DMS 273 treated with DMSO at 0.1 percent for 48 hours (cell line): Measurements from ENCODE around the gene ZNF608.

Experiments used
- DNase-seq: peaks from one replicate; lab custom pipeline; 2025; lab: John Stamatoyannopoulos, UW

Gene ZNF608, protein sequence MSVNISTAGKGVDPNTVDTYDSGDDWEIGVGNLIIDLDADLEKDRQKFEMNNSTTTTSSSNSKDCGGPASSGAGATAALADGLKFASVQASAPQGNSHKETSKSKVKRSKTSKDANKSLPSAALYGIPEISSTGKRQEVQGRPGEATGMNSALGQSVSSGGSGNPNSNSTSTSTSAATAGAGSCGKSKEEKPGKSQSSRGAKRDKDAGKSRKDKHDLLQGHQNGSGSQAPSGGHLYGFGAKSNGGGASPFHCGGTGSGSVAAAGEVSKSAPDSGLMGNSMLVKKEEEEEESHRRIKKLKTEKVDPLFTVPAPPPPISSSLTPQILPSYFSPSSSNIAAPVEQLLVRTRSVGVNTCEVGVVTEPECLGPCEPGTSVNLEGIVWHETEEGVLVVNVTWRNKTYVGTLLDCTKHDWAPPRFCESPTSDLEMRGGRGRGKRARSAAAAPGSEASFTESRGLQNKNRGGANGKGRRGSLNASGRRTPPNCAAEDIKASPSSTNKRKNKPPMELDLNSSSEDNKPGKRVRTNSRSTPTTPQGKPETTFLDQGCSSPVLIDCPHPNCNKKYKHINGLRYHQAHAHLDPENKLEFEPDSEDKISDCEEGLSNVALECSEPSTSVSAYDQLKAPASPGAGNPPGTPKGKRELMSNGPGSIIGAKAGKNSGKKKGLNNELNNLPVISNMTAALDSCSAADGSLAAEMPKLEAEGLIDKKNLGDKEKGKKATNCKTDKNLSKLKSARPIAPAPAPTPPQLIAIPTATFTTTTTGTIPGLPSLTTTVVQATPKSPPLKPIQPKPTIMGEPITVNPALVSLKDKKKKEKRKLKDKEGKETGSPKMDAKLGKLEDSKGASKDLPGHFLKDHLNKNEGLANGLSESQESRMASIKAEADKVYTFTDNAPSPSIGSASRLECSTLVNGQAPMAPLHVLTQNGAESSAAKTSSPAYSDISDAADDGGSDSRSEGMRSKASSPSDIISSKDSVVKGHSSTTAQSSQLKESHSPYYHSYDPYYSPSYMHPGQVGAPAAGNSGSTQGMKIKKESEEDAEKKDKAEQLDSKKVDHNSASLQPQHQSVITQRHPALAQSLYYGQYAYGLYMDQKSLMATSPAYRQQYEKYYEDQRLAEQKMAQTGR (N-terminal part only)

DNA sequence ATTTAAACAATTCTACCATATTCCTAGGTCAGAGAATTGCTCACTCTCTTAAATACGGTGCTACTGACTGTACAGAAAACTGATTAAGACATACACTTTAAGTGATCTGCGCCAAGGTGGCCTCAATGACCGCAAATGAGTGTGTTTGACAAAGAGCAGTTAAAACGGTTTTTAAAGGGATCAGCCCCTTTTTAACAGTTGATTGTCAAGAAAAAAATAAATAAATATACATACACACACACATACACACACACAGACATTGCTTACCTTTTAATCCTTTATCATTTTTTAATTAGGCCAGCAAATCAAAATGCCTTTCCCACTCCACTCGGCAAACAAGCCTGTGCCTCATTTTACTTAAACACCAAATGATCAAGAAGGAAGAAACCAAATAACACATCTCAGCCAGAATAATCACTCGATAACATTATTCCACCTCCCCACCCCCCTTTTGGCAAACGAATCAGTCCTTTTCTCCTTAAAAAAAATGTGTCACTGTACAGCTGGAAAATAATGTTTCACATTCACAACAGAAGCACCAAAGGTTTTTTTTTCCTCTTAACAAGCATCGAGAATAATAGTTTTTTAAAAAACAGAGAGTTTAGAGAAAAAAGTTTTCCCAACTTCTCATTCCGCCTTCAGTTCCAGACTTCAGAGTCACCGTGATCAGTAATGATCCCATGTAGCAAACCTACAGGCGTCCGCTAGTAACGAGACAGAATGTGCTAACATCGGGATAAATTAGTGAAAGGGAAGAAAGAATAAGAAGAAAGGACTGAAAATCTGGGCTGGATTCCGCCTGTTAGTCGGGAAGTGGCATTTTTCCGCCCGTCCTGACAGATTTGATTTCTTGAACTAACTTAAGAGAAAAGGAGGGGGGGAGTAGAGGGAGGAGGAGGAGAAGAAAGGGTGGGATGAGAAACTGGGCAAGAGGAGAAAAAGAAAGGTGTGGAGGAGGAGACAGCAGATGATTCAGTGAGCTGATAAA, at the start of gene ZNF608:
ZNF608 (minus strand) TSS at position 712 of the 988 bp plus-strand sequence. CDS start 1,650 bp downstream, outside the sequence.
- peak; percentile 71 for DNase-seq

DNA sequence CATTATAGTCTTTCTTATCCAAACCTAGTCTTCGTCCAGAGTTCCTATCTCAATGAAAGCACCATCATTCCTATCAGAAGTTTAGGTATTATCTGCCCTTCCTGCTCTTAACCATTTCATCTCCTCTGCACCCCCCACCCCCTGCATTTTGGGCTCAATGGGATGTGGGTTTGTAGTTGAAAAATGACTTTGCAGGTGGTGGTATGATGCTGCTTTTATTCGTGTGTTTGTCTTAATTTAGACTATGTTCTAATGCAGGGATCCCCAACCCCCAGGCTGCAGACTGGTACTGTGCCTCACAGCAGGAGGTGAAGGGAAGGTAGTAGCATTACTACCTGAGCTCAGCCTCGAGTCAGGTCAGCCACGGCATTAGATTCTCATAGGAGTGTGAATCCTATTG, 49.4 kb upstream of the ZNF608 start:
- DNase-seq = no peak

DNA sequence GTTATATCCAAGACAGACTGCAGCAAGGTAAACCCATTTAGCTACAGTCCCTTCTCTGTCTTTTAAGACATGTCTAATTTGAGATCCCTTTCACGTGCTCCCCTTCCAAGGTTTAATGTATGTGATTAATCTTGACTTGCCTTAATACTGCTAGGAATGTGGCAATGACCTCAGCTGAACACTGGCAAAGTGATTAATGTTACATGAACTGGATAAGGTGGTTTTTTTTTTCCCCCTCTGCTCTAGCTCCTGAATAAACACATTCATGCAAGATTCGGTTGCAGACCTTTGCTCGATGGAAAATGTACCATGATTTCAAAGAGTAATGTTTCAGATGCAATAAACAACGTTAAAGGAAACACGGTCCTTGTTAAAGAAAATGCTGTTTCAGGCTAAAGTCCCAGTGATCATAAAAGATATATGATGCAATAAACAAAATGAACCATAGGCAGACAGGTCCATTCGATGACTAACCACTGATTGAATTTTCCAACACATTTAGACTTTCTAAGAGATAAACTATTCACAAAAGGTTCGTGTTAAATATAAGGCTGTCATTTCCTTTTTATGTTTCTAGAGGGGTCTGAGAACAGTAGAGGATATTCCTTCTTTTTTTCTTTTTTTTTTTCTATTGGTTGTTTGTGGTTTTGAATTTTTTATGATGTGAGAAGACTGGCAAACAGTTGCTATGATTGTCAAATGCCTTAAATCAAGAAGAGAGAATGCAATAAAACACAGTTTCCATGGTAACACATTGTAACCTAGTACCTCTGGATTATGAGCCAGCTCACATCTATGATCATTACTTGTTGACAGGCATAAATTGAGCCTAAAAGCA, 44.7 kb upstream of the ZNF608 start:
- DNase-seq = no peak

DNA sequence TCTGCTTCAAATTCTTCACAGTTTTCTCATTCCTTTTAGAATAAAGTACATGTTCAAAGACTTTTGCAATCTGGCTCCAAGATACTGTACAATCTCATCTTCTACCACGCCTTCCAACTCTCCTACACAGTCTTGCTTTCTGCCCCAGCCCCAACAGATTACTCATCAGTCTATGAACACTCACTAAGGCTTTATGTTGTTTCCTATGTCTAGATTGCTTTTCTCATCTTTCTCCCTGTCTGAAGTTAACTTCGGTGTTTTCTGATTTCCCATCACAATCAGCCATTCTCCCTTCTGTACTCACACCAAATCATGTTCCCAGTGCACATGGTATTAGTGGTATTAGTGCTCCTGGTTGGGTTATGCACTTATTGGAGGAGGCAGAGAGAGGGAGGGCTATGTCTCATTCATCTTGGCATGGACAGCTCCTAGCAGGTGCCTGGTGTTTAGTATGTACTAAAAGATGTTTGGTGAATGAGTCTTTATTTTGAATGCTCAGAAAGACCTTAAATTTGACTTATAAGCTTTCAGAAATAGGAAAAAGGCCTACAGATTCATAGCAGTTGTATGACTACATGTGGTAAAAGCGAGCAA, 44.0 kb upstream of the ZNF608 start:
- no peak for DNase-seq

DNA sequence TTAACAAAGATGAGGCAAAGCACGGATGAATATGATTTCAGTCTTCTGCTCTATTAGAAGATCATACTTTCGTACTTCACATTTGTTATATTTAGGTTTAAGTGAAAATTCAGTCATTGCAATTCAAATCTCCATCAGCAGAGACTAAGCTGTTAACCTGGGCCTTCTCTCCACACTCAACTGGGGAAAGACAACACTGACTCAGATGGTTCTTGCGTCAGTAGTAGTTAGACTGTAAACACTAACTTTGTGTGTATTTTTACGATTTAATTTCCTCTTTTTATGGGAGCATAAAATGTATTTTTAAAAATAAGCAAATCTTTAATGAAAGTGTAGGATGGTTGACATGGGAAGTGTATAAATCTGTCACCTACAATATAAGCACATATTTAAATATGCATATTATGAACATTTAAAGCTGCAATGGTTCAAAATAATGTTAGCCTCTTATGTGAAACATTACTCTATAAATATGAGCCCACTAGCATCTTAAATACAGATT, 42.7 kb upstream of the ZNF608 start:
- DNase-seq = no peak

DNA sequence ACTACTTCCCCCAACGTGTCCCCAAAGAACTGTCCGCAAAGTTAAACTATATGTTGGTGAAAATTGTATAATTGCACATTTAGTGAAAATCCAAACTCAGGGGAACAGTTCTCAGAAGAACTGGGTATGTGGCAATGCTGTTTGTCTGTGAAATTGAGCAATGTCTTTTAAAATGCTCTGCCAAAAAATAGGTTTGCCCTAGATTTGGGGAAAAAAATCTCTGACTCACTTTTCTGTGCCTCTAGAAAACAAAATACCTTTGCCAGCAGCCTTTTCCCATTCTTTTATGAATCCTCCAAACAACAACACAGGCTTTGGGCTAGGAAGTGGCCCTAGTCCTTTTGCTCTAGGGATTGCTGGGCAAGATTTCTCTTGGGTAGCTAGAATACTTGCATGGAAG, 37.4 kb upstream of the ZNF608 start:
- DNase-seq = no peak

DNA sequence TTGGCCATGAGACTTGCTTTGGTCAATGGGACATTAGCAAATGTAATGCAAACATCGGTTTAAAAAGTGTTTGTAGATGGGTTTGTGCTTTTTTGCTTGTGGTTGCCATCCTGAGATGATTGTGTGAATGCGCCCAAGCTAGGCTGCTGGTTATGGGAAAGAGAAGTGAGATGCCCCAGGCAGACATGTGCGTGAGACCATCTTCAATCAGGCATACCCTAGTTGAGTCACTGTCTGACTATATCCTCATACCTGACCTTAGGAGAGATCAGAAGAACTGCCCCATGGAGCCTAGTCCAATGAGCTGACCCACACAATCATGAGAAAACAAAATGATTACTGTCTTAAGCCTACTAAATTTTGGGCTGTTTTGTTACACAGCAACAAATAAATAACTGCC, 36.8 kb upstream of the ZNF608 start:
- DNase-seq = no peak

DNA sequence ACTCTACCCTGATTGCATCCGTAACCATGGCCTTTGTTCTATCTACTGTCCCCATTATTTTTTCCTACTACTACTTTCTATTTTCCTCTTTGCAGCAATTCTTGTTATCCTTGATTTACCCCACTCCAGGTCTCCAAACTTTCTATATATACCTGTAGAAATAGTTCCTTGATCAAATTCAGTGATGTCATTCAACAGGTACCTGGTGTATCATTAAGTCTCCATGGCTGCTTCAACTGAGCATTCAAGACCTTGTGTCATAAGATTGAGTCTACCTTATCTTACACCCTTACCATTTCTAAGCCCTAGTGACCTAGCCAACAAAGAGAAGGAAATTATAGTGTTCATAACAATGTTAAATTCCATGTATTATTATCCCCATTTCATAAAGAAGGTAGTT, 35.8 kb upstream of the ZNF608 start:
- DNase-seq = no peak

DNA sequence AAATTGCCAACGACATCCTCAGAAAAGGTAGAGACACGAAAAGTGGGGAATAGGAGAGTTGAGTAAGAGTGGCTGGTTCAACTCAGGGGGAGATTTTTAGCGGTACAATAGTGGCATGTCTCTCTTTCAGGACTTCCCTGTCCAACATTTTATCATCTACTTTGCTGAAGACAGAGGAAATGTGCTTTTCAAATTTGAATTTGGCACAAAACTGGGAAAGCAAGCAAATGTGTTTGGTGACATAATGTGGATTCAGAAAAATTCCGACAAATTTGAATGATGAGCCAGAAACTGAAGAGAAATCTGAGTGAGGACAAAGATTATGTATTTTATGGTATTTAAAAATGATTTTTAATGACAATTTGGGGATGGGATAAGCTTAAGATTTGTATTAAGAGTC, 33.6 kb upstream of the ZNF608 start:
- DNase-seq = no peak

DNA sequence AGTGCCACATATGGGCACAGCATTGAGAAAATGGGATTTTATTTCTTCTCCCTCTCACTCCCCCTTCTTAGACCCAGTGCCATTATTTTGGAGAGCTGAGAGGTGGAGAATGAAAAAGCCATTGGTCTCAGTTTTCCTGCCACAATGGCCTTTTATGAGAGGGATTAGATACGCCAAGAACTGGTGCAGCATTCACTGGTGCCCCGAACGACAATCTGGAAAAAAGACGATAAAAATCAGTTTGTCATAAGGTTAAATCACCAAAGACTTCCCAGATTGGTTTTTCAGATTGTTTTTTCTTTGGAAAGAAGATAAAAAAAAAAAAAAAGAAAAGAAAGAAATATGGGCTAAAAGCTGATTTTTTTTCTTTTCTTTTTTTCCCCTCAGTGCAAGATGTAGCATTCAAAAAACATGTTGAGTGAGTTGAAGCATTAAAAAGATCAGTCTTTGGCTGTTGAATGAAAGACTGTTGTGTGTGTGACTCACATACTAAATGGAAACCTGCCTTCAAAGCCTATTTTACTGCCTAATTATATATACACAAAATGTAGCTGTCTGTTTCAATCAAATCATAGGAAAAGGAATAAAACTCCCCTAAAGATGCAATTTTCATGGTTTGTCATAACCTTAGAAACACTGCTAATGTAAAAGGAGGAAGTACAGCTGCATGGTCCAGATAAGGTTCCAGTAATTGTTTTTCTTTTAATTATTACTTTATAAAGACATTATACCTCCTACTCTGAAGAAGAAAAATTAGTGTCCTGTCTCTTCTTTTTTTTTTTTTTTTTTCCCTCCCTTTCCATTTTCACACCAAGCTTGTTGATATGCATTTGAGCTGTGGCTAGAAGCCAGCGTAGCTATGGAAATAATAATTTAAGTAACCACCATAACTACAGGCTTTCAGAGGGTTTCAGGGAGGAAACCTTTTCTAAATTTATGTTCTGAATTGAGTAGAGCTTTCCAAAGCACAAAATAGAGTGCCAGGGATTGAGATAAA, 27.2 kb upstream of the ZNF608 start:
- no peak for DNase-seq

DNA sequence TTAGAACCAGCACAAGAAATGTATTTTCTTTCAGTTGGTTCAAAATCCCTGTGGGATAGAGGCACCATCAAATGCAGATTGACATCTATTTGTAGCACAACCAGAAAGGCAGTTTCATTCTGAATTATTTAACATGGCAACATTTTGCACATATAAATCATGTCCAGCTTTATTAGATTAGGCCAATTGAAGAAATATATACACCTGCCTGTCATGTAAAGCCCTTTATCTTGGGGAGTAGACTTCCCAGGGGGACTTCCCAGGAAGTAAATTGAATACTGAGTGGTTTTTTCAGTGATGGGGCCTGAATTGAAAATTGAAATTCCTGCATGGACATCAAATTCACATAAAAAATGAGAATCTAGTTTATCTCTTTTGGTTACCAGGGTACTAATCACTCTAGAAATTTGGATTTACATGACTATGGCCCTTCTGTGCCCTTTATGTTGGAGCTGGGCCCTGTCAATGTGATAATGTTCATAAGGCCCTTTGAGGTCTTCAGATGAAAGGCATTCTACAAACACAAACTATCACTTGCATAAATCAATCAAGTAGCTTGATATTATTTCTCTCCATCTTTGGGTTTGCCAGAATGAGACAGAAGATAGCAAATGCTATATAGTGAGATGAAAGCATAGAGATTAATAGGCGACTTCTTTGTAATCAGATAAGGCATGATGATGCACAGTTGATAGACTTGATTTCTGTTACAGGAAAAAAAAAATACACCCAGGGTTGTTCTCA, 26.2 kb upstream of the ZNF608 start:
- DNase-seq = no peak

DNA sequence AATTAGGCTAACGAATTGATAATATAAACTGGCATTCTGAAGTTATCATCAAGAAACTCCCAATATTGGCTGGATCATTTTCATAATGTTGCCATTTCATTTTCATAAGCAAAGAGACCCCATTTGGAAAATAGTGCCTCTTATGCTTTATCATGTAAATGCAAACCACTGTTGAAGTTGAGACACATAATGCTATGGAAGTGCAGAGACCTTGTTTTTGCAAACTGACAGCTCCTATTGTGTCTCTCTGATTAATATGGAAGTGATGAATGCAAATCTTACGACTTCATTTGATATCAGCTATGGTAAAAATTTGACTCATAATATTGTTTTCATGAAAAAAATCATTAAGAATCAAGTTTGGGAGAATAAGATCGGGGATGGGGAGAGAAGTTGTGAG, 25.3 kb upstream of the ZNF608 start:
- no peak for DNase-seq

DNA sequence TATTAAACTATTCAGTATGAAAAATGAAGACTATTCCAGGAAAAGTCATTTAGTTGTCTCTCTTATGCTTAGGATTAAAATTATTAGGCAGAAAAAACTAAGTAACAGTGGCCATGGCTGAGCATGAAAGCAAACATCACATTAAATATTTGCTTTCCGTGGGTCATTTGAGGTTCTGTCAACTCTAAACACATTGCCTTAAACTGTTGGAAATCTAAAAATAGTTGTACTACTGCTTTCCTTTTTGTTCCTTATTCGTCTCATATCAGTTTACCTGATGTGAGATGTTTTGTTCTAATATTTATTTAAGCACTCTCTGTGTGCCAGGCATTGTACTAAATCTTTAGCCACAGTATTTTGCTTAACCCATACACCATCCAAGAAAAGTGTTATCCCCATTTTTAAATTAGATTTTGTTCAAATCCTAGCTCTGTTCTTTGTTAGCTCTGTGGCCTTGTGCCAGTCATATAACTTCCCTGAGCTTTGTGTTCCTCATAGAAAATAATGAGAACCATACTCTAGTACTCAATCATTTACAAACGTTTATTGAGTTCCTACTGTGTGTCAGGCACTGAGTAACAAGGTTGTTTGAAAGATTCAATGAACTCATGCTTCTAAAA, 18.7 kb upstream of the ZNF608 start:
- DNase-seq = no peak

DNA sequence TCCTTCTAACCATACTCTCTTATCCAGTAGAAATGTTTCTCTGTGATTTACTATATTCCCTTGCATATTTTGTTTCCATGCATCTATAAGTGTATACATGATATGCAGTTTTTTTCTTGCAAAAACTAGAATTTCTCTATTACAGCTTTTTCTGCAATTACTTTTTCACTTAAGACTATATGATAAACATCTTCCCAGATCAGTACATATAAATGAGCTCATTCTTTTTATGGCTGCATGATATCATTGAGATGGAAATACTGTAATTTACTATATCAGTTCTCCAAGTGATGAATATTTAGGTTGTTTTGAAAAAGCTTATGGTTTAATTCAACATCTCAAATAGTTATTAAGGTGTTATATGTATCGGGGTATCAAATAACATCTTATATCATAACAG, 18.1 kb upstream of the ZNF608 start:
- DNase-seq = no peak

DNA sequence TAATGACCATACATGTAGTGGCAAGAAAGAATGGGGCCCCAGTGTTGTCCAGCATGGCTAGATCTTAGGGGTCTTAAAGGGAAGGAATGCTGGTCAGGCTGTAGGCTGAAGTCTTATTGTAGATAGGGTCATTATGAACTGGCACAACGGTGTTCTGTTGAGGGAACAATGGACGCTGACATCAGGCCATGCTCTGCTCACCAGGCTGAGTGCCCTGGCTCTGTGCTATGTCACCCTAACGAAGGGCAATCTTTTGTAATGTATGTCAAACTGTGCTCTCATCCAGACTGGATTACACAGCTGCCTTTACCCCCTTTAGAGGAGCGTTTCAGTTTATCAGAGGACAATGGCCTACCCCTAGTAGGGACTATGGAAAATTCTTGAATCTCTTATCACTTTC, 14.6 kb upstream of the ZNF608 start:
- no peak for DNase-seq

DNA sequence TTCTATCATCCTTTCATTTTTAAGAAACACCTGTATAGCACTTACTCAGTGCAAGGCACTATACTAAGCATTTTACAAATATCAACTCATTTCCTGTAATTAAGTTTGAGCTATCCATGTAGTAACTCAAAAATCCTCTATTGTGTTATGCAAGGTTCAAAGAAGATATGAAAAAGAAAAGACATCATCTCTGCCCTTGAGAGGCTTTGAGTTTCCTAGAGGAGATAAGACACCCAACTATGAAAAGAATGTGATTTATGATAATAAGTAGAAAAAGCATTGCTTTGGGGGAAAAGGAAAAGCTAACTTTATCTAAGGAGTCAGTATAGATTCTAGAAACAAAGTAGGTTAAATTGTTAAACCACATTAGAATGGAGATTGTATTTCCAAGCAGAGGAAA, 14.2 kb upstream of the ZNF608 start:
- DNase-seq = no peak

DNA sequence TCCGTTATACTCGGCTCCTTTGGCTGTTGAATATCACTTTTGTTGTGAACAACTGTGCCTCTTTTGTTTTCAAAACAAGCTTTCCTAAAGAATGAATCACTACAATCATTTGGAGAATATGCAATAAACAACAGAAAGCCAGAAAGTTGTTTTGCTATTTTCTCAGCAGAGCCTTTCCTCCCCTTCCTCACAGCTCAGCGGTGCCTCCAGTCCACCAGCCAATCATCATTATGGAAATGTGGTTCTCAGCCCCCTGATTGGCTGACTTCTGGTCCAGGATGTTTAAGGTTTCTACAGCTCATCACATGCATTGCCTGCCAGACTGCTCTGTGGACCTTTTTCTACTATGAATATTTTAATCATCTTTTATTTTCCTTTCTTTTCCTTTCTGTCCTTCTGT, 9.1 kb upstream of the ZNF608 start:
- no peak for DNase-seq
